Heart left ventricle (tissue), 13 donors: ENCODE results near the gene TAF6.

Experiments
- CTCF ChIP-seq, 12 donors: fragments of 200-600 bp; sonication (generic) in 4 of 12; IDR thresholded peaks; one replicate each; pipeline versions ENCODE4 v1.5.0 to v1.8.0; 2018 to 2022; ENCODE audit warnings: antibody characterized with exemption in 12 of 12, mild to moderate bottlenecking in 5 of 12
- POLR2A ChIP-seq, 2 donors: fragments of 450-650 bp; IDR thresholded peaks; one replicate each; pipeline ENCODE4 v1.6.1; 2017; ENCODE audit warnings: antibody characterized with exemption in 2 of 2, mild to moderate bottlenecking in 2 of 2, moderate library complexity in 2 of 2
- donor health status: ischemic (EF 13 %, LVEDD 7.1; RV severe dilation, severe dysfunction).
- donor health status: DM: no; HTN: yes; CAD: no.
- donor health status: DM: no; HTN: no; CAD: no.
- donor health status: ischemic (EF 25% LVEDD 6.9; RV normal size, moderate dysfunction).
- donor health status: ischemic (EF 25% LVEDD 5.7; RV mildly dilated, moderate dysfunction).
- donor health status: ischemic (EF 35%, LVEDD 5.7; RV mildly dilated, moderate dysfunction).
- donor health status: nonischemic (EF 11% LVEDD 7.7; RV severe dilation, severe dysfunction).
- donor health status: DM: yes; HTN: yes; CAD: no.
- donor health status: PGD.
- donor health status: ischemic (EF 29% LVEDD 5.4; RV normal size, mild dysfunction).
- donor health status: nonischemic (EF 23%, LVEDD 6.1; RV moderate dilation, normal function).

- no peak for TF ChIP-seq POLR2A (IDR thresholded peaks at IDR 0.05)
- TF ChIP-seq CTCF (IDR thresholded peaks at IDR 0.05), result no peak
Measured at GRCh38 chr7:100065452-100066186, 53.5 kb downstream of the TAF6 start.
